Bronchial epithelial cell (primary cell): ENCODE measurements around the gene SH2D1B. TPM values are rescaled to one million over a fixed set of nuclear protein-coding genes. Genes with fewer than 3 reads are reported as not detected.
A peak's percentile ranks its signal among the peaks of the same experiment; 100 is the strongest.

ENCODE experiments used
- DNase-seq: peaks from one replicate; pipeline ENCODE4 v3.0.0-alpha.2; 2010; ENCODE audit warnings: low read depth
- FAIRE-seq: peaks from 2 replicates; lab custom pipeline; 2011; peaks lifted over from hg19 to GRCh38; lab: Jason Lieb, UNC
- H3K27me3 ChIP-seq: 2 replicates; pipeline ENCODE4 v1.5.1; 2011; ENCODE audit warnings: low read length; ENCODE audit not compliant: control insufficient read depth, insufficient read depth
- H3K36me3 ChIP-seq: 2 replicates; pipeline ENCODE4 v1.5.1; 2011; ENCODE audit warnings: low read length; ENCODE audit not compliant: control insufficient read depth, insufficient read depth
- H3K4me3 ChIP-seq: 2 replicates; pipeline ENCODE4 v1.5.1; 2011; ENCODE audit warnings: mild to moderate bottlenecking, low read depth, low read length, control low read depth
- total RNA-seq: library from RNA; depleted of rRNA; stranded (reverse); fragments of >200 nt; gene quantifications from 2 replicates; pipeline ENCODE4 v1.2.1, GENCODE V29; 2014
- TF ChIP-seq, protein P1 (sequence below): IDR thresholded peaks from 2 replicates; pipeline ENCODE4 v1.5.1; 2011; ENCODE audit warnings: mild to moderate bottlenecking, moderate library complexity, low read length, control low read depth, inconsistent platforms; ENCODE audit not compliant: insufficient read depth, severe bottlenecking

The SH2D1B gene
- total RNA-seq, 1 donor from 2014 or later = not detected

- Histone ChIP-seq H3K27me3 (no peaks in the 10 kb centered on the region), H3K36me3 (no peaks in the 10 kb centered on the region), H3K4me3 (no peak overlapping the region)
- FAIRE-seq = no peak
- DNase-seq = no peak
- TF ChIP-seq, protein P1, sequence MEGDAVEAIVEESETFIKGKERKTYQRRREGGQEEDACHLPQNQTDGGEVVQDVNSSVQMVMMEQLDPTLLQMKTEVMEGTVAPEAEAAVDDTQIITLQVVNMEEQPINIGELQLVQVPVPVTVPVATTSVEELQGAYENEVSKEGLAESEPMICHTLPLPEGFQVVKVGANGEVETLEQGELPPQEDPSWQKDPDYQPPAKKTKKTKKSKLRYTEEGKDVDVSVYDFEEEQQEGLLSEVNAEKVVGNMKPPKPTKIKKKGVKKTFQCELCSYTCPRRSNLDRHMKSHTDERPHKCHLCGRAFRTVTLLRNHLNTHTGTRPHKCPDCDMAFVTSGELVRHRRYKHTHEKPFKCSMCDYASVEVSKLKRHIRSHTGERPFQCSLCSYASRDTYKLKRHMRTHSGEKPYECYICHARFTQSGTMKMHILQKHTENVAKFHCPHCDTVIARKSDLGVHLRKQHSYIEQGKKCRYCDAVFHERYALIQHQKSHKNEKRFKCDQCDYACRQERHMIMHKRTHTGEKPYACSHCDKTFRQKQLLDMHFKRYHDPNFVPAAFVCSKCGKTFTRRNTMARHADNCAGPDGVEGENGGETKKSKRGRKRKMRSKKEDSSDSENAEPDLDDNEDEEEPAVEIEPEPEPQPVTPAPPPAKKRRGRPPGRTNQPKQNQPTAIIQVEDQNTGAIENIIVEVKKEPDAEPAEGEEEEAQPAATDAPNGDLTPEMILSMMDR = no peak
Measured at GRCh38 chr1:162374406-162374805, 37.5 kb downstream of the SH2D1B start.

DNA sequence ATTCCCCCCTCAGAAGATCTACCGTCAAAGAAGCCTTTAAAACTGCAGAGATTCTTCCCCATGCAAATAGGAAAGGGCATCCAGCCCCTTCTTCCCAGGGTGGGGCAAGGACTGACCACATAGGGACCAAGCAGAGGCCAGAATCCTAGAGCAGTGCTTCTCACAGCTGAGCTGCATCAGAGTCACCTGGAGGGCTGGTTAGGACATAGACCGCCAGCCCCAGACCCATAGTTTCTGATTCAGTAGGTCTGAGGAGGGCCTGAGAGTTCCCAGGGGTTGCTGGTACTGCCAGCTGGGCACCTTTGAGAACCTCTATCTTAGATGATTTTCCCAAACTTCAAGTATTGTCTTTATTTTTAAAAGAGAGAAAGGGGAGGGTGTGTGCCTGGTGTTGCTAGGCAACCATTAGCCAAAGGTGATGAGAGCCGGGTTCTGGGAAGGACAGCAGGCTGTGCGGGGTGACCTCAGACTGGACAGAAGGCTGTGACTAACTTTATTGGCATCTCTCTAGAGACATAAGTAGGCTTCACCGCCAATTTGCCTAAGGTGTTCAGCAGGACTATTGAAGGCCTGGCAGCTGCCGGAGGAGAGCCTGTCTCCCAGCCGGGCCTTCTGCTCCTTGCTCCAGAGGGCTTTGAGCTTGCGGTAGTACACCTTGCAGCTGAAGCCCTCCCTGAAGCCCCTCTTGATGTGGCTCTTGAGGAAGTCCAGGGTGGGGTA, 38.2 kb downstream of the SH2D1B start:
- TF ChIP-seq, protein P1 = no peak
- Histone ChIP-seq H3K36me3 (no peaks in the 10 kb centered on the region), H3K4me3 (no peak overlapping the region), H3K27me3 (no peaks in the 10 kb centered on the region)
- DNase-seq (no peak), FAIRE-seq (no peak)

- H3K4me3 ChIP-seq = no peak overlapping the region
- DNase-seq = no peak
- FAIRE-seq = no peak
- no peaks in the 10 kb centered on the region for H3K36me3 ChIP-seq
- TF ChIP-seq, protein P1 = no peak
- no peaks in the 10 kb centered on the region for H3K27me3 ChIP-seq
Measured at GRCh38 chr1:162373072-162373427, 38.9 kb downstream of the SH2D1B start.

GRCh38 chr1:162372159-162373071, 39.5 kb downstream of the SH2D1B start:
- FAIRE-seq (no peak), DNase-seq (no peak)
- Histone ChIP-seq H3K27me3 (no peaks in the 10 kb centered on the region), H3K36me3 (no peaks in the 10 kb centered on the region), H3K4me3 (no peak overlapping the region)
- TF ChIP-seq, protein P1 = no peak

- no peaks in the 10 kb centered on the region for H3K27me3 ChIP-seq
- H3K4me3 ChIP-seq = no peak overlapping the region
- H3K36me3 ChIP-seq = no peaks in the 10 kb centered on the region
- FAIRE-seq = no peak
- DNase-seq = peak; percentile 53
- TF ChIP-seq, protein P1 = no peak
Measured at GRCh38 chr1:162371611-162372010, 40.3 kb downstream of the SH2D1B start.
